ENCODE data around the gene TMEM238L.

Gene TMEM238L

DNA sequence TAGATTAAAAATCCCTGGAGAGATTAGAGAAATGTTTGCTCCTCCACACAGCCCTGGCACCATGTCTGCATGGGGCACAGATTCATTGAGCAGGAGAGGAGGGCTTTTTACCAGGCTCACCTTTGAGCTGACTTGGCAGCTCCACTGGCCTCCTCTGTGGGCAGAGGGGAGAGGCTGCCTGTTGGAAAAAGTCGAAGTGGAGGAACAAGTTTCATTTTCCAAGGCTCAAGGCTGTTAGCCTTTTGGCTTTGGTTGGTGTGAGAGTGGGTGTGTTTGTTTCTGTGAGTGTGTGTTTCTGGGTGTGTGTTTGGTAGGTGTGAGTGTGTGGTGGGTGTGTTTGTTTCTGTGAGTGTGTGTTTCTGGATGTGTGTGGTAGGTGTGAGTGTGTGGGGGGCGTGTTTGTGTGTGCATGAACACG lies 5.6 kb downstream of the TMEM238L start:
- Histone ChIP-seq H3K4me2 (ENCODE audit: low read length) (no peak overlapping the region), H3K27me3 (ENCODE audit: insufficient read depth, low read length) (no peaks in the 10 kb centered on the region), H3K27ac (ENCODE audit: low read depth, low read length, poor library complexity, severe bottlenecking) (no peak overlapping the region), H3K9ac (ENCODE audit: low read length) (no peak overlapping the region), H3K79me2 (ENCODE audit: insufficient read depth, low read length) (no peaks in the 10 kb centered on the region), H3K4me1 (ENCODE audit: insufficient read depth, low read length, severe bottlenecking) (no peaks in the 10 kb centered on the region), H3K4me3 (ENCODE audit: low read depth, low read length, poor library complexity, severe bottlenecking) (no peak overlapping the region), H3F3A (ENCODE audit: insufficient read depth, low read length) (no peaks in the 10 kb centered on the region), H4K20me1 (ENCODE audit: insufficient read depth, low read length) (no peaks in the 10 kb centered on the region), H3K9me3 (ENCODE audit: low read length) (no peaks in the 10 kb centered on the region), H3K9me2 (ENCODE audit: low read depth, low read length) (no peaks in the 10 kb centered on the region), H3K36me3 (ENCODE audit: insufficient read depth, low read length) (no peaks in the 10 kb centered on the region), H2AFZ (ENCODE audit: low read length) (no peak overlapping the region)
- TF ChIP-seq EZH2 (IDR thresholded peaks at IDR 0.05; ENCODE audit: borderline replicate concordance, low read length) (no peak), CTCF (IDR thresholded peaks at IDR 0.05; ENCODE audit: low read length) (no peak)

DNA sequence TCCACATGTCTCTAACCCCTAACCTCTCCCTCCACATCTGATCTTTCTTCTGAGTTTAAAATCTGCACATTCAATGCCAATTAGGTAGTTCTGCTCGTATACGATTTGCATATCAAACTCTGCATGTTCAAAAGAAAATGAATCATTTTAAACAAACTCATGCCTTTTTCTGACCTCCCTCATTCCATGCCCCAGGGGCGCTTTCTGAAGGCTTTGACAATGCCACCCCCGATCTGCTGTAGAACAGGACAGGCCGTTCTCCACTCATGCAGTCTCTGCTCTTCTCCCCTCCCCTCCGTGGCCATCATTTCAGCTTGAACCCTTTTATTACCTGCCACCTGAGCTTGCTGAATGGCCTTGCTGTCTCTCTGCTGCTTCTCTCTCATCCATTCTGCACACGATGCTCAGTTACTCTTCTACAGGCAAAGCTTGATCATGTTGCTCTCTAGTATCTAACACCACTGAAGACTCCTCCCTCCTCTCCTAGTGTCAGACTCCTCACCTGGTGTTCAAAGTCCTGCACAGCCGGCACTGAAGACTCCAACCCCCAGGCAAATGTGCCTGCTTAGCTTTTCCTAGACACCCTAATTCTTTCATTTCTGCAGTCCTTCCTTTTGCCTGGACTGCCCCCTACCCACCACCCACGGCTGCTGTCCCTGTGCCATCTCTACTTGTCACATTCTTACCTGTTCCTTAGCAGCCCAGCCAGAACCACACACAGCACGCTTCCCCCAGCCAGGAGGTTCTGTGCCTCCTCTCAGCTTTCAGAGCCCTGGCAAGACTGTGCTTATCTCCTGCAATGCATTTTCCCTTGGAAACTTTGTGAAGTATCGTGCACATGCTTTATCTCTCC lies 6.2 kb downstream of the TMEM238L start:
- no peak overlapping the region for H2AFZ ChIP-seq (ENCODE audit: low read length)
- no peaks in the 10 kb centered on the region for H3K36me3 ChIP-seq (ENCODE audit: insufficient read depth, low read length)
- no peaks in the 10 kb centered on the region for H3F3A ChIP-seq (ENCODE audit: insufficient read depth, low read length)
- TF ChIP-seq CTCF (IDR thresholded peaks at IDR 0.05; ENCODE audit: low read length) = no peak
- TF ChIP-seq EZH2 (IDR thresholded peaks at IDR 0.05; ENCODE audit: borderline replicate concordance, low read length) = no peak
- no peaks in the 10 kb centered on the region for H3K9me2 ChIP-seq (ENCODE audit: low read depth, low read length)
- no peak overlapping the region for H3K4me3 ChIP-seq (ENCODE audit: low read depth, low read length, poor library complexity, severe bottlenecking)
- no peak overlapping the region for H3K4me2 ChIP-seq (ENCODE audit: low read length)
- H3K27me3 ChIP-seq (ENCODE audit: insufficient read depth, low read length) = no peaks in the 10 kb centered on the region
- no peak overlapping the region for H3K27ac ChIP-seq (ENCODE audit: low read depth, low read length, poor library complexity, severe bottlenecking)
- no peaks in the 10 kb centered on the region for H3K79me2 ChIP-seq (ENCODE audit: insufficient read depth, low read length)
- no peaks in the 10 kb centered on the region for H4K20me1 ChIP-seq (ENCODE audit: insufficient read depth, low read length)
- H3K9me3 ChIP-seq (ENCODE audit: low read length) = no peaks in the 10 kb centered on the region
- H3K4me1 ChIP-seq (ENCODE audit: insufficient read depth, low read length, severe bottlenecking) = no peaks in the 10 kb centered on the region
- no peak overlapping the region for H3K9ac ChIP-seq (ENCODE audit: low read length)

DNA sequence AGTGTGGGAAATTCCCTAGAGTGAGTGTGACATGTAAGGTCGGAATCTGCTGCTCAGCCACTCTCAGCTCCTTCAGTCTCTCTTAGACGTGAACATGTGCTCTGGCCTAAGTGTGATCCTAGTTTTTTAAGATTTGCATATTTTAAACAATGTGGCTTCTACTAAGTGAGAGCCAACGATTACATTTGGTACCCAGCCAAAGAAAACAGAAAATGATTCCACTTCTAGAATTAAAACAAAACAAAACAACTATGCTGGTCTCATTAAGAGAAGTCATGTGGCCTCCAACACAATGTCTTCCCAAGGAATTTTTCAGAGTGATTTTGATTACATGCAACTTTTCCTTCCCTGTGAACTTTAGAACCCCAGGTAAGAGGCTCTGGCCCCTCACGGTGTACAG lies 10.1 kb downstream of the TMEM238L start:
- no peaks in the 10 kb centered on the region for H3K4me1 ChIP-seq (ENCODE audit: insufficient read depth, low read length, severe bottlenecking)

More for the DNA sequence above, 10.1 kb downstream of the TMEM238L start:
- no peak overlapping the region for H2AFZ ChIP-seq (ENCODE audit: low read length)
- H3K36me3 ChIP-seq (ENCODE audit: insufficient read depth, low read length) = no peaks in the 10 kb centered on the region
- H3K27ac ChIP-seq (ENCODE audit: low read depth, low read length, poor library complexity, severe bottlenecking) = no peak overlapping the region
- H3K79me2 ChIP-seq (ENCODE audit: insufficient read depth, low read length) = no peaks in the 10 kb centered on the region
- TF ChIP-seq EZH2 (IDR thresholded peaks at IDR 0.05; ENCODE audit: borderline replicate concordance, low read length) (no peak), CTCF (IDR thresholded peaks at IDR 0.05; ENCODE audit: low read length) (no peak)
- no peaks in the 10 kb centered on the region for H3F3A ChIP-seq (ENCODE audit: insufficient read depth, low read length)
- H3K27me3 ChIP-seq (ENCODE audit: insufficient read depth, low read length) = no peaks in the 10 kb centered on the region; the same call in 1 of the 2 replicates
- H3K9ac ChIP-seq (ENCODE audit: low read length) = no peak overlapping the region
- H3K4me2 ChIP-seq (ENCODE audit: low read length) = no peak overlapping the region
- no peak overlapping the region for H3K4me3 ChIP-seq (ENCODE audit: low read depth, low read length, poor library complexity, severe bottlenecking)
- no peaks in the 10 kb centered on the region for H3K9me3 ChIP-seq (ENCODE audit: low read length)
- no peaks in the 10 kb centered on the region for H3K9me2 ChIP-seq (ENCODE audit: low read depth, low read length)
- H4K20me1 ChIP-seq (ENCODE audit: insufficient read depth, low read length) = no peaks in the 10 kb centered on the region
